Ramos (cell line): Measurements from ENCODE around the gene ARHGAP10.
"Not testable (repeated sequence)": the region's sequence is repeated elsewhere in the genome, so short reads cannot be mapped to it uniquely, and the experiment has no call there.

Source experiments
- in situ Hi-C: fragments of 300-500 bp; cut with MboI; formaldehyde crosslinking; loops from one replicate; pipeline ENCODE4 v1.14.3; 2022; ENCODE audit warnings: low sequenced_read_pairs; ENCODE audit not compliant: unreplicated experiment

Gene ARHGAP10

DNA sequence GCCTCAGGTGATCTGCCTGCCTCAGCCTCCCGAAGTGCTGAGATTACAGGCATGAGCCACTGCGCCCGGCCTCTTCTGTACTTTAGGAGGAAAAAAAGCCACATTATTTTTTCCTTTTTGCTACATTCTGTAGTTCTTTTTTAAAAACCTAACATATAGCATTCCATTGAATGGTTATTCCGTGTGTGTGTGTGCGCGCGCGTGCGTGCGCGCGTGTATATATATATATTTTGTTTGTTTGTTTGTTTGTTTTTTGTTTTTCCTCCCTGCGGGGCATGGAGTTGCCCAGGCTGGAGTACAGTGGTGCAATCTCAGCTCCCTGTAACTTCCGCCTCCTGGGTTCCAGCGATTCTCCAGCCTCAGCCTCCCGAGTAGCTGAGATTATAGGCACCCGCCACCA, 59.5 kb downstream of the ARHGAP10 start:
- in situ Hi-C loops, result no loop called here

DNA sequence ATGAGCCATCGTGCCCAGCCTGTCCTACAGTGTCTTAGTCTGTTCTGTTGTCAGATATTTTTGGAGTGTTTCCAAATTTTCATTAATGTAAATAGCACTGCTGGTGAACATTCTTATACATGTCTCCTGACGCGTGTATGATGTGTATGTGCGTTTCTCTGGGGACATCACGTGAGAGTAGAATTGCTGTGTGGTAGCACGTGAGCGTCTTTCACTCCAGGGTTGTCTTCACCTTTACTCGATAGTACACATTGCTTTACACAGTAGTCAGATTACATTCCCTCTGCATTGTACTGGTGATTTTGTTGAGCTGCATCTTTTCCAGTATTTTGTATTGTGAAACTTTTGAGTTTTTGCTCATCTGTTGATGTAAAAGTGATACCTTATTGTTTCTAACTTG, 60.0 kb downstream of the ARHGAP10 start:
- in situ Hi-C loops, result no loop called here

DNA sequence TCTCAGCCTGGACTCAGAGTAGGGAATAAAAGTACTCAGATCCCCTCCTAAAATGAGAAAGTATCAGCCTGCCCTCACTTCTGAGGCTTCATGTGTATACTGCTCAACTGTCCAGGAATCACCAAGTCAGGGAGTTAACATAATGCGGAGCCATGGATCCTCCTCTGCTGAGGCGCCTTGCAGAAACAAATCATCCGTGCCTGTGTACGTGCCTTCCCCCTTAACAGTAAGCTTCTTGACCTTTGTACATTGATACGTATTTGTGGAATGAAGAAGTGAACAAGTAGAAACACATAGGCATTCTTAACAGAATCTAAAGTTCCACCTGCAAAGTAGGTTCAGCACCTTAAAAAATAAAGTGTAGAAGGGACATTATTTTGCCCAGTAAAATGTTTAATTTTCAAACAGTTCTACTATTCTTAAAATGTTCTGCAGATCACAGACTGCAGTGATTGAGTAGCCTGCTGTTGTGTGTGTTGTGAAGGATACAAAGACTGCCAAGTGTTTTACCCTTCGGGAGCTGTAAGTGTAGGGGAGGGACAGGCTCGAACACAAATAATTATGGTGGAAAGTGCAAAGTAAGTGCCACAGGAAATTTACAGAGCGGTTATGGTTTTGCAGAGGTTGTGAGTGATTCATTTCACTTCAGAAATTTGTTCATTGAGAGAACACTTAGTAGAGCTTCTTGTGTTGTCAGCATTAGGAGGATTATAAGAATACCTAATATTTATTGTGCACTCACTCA, 61.9 kb downstream of the ARHGAP10 start:
- in situ Hi-C loops, result no loop called here

DNA sequence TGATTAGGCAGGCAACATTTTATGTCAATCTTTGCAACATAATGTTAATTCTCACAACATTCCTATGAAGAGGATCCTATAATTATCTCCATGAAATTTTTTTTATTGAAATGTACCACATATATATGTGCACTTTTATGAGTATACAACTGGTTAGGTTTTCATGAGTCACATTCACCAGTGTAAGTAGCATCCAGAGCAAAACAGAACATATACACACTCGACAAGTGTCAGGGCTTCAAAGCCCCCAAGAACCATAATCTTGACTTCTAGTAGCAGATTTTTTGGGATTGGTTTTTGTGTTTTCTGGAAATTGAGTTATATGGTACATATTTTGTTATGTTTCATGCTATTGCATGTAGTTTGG, 62.4 kb downstream of the ARHGAP10 start:
- in situ Hi-C loops, result no loop called here

DNA sequence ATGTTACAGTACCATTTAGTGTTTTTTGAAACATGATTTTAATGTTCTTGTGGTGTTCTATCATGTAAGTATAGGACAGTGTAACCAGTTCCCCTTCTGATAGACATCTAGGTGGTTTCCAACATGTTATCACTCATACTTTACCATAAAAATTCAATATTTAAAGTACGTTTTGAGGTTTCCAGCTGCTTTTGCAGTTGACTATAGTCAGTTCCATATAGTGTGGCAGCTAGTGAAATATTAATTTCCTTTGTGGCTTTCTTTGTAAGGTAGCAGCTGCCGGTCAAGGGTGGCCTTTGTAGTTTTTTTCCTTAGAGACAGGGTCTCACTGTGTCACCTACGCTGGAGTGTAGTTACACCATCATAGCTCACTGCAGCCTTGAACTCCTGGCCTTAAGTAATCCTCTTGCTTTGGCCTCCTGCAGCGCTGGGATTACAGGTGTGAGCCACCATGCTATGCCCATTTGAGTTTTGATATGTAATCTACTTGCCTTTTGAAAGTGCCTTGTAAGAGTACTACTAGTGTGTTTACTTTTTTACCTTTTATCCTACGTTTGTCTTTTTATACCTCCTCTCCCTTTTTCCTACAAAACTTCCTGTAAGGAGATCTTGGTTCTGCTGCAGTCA, 63.0 kb downstream of the ARHGAP10 start:
- in situ Hi-C loops, result no loop called here

DNA sequence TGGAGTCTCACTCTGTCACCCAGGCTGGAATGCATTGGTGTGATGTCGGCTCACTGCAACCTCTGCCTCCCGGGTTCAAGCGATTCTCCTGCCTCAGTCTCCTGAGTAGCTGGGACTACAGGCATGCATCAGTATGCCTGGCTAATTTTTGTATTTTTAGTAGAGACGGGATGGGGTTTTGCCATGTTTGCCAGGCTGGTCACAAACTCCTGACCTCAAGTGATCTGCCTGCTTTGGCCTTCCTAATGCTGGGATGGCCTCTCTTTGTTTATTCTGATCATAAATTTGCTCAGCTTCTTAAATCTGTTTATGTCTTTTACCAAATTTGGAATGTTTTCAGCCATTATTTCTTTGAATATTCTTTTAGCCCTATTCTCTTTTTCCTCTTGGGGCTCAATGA, 67.2 kb downstream of the ARHGAP10 start:
- in situ Hi-C loops, result not testable (repeated sequence)

DNA sequence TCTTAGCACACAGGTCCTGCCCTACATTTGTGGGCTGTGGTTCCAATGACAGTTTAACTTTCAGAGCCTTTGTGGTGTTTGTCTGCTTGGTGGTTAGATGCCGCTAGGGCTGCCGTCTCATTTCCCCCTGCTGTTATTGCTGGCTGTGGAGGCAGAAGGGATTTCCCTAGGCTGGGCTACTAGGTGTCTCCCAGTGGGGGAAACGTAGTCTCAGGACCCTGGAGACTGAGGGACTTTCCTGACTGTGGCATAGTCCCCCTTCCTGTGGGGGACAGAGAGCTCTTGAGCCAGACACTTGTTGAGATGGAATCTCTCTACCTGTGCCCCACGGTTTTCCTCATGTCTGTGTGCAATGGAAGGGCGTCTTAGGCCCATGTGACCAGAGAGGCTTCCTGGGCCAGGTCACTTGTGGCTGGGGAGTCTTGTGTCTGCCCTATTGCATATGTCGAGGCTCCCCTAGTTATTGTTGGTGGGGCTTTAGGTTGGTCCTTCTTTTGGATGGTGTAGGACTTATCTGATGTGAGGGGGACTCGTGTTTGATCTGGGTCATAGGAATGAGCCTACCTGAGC, 68.2 kb downstream of the ARHGAP10 start:
- in situ Hi-C loops, result no loop called here

DNA sequence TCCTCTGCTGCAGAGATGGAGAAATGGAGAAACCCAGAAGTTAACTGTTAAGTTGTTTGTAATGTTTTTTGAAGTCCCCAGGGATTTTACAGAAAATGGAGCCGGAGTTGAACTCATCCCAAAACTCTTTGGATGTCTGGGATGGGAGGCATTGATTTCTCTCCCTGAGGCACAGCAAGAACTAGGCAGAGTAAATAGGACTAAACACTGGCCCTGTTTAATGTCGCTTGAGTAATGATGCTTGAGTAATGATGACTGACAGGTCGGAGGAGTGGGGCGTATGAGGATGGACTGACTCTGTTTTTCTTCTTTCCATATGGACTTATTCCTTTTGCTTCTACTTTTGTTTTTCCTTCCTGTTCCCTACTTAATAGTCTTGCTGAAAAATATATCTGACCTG, 69.9 kb downstream of the ARHGAP10 start:
- in situ Hi-C loops, result no loop called here

DNA sequence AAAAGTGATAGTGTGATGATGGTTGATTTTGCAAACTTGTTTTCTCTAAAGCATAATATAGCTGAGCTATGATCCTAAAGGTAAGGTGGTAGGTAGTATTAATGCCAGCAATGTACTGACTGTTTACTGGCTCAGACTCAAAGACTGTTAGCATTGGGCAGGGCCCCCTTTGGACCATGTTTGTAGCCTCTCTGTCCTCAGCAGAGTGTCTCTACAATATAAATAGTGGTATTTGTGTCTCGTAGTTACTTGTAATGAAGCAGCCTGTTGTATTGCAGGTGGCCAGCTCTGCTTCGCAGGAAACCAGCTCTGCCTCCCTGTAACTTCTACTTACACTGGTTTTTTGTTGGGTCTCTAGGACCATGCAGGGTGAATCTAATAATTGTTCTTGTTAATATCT, 70.5 kb downstream of the ARHGAP10 start:
- in situ Hi-C loops, result no loop called here

DNA sequence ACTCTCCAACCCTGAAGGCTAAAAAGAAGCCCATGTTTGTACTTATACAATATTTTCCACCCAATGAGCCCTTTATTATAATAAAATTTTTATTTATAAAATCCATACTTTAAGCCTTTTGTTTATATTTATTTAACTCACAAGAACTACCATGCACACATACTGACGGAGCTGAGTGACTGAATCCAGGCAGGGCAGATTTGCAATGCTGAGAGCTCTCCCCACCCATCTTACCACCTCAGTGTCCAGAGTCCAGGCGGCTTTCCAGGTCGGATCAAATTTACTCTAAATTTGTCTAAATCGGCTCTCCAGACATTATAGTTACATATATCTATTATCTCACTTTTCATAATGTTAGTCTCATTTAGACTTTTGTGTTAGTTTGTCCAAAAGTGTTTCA, 74.1 kb downstream of the ARHGAP10 start:
- in situ Hi-C loops, result no loop called here

DNA sequence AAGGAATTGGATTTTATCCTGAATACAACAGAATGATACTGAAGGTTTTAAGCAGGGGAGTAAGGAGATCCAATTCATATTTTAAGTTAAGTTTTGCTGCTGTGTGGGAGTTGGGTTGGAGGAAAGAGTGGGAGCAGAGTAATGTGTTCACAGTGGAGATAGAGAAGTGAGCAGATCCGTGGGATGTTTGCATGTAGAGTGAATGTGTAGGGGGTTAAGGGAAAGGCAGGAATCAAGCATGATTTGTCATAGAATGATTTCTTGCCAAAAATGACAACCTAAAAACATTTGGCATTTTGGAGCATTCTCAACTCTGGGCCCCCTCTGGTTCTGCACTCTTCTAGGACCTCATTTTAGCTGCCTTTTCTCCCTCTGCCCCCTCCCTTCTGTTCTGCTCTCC, 76.6 kb downstream of the ARHGAP10 start:
- in situ Hi-C loops, result no loop called here

DNA sequence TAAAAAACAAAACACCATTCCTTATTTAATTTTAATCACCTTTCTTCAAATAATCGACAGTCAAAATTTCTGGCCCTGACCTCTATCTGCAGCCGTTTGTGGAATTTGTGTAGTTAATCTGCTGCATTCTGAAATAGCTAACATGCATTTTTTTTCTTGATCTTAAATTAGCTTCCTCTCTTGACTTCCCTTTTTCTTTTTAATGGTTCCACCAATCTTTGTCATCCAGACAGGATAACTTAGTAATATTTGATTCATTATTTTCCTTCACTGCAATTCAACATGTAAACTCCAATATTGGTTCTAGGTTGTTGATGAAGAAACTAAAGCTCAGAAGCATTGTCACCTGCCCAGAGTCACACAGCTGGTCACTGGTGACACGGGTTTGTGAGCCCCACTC, 77.3 kb downstream of the ARHGAP10 start:
- in situ Hi-C loops, result no loop called here

DNA sequence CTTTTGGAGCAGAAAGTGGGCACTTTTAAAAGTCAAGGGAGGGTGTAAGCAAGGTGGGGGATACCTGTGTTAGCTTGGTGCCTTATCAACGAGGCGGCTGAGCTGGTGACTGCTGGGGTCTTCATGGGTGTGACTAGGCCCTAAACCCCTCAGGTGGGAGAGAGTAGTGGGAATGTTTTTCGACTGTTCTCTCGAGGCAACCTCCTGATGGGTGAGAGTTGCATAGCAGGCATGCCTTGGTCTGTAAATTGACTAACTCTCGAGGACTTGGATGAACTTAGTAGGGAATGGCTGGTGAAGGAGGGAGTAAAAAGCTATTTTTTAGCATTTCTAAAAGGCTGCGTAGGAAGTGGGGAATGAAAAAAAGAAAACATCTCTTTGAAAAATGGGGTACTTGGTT, 80.0 kb downstream of the ARHGAP10 start:
- in situ Hi-C loops, result no loop called here

DNA sequence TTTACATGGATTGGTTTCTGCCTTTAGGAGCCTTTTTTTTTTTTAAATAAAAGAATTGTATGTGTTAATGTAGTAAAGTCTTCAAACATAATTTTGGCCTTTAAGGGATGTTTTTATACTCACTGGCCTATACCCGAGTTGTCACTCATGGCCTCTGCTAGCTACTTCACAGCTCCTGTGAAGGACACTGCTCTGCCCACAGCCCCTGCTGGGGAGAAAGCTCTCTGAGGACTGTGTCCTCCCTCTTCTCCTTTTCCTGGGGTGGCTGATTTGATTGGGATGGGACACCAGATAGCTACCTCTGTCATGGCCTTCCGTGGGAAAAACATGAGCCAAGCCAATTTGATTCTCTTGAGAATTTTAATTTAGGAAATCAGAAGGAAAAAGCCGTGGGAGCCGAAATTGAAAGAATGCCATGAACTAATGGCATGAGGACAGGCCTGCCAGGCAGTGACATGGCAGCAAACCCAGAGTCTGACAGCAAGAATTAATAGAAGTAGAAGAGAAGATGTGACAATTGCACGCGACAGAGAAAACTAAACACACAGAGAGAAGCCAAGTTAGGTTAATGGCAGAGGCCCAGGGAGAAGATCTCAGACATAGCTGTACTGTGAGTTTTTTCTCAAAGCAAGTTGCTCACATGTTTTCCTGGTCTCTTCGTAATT, 81.4 kb downstream of the ARHGAP10 start:
- in situ Hi-C loops, result no loop called here

DNA sequence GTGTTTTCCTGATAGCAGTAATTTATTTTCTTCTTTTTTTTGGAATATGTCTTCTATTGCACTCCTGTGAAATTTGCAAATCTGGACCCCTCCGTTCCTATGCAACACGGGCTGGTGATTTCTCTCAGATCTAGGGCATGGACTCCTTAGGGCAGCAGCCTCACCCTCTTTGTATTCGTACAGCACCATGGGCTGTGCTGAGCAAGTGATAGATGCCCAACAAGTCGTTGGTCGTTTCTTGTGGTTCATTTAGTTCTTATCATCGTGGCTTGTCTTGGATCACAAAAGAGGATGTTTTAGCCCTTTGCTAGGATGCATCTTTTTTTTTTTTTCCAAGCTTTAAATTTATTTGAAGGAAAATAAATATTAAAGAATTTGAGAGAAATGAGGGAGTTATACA, 82.1 kb downstream of the ARHGAP10 start:
- in situ Hi-C loops, result no loop called here

DNA sequence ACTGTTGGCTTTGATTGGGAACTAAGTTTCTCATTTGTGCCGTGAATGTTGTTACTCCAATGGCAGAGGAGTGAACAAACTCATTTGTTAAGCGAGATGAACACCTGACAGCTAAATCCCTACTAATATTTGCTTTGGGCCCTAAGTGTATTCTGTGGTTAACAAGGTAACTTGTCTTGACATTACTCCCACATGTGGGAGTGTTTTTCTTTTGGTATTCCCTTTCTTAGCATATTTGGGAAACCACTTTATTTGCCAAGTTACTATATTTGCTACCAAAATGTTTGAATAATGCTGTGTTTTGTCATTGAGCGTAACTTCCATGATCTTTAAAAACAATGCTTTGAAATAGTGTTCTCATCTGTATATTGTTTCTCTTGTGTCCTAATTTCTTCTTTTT, 82.5 kb downstream of the ARHGAP10 start:
- in situ Hi-C loops, result no loop called here

DNA sequence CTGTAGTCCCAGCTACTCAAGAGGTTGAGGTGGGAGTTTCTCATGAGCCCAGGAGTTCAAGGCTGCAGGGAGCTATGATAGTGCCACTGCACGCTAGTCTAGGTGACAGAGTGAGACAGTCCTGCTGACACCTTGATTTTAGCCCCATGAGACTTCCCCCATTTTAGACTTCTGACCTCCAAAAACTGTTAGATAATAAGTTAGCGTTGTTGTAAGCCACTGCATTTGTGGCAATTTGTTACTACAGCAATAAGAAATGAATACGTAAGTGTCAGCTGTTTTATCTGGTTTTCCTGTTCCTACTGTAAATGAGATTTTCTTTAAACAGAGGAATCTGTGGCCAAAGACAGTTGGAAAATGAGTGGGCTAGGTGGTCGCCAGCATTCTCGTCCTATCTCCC, 83.9 kb downstream of the ARHGAP10 start:
- in situ Hi-C loops, result no loop called here

DNA sequence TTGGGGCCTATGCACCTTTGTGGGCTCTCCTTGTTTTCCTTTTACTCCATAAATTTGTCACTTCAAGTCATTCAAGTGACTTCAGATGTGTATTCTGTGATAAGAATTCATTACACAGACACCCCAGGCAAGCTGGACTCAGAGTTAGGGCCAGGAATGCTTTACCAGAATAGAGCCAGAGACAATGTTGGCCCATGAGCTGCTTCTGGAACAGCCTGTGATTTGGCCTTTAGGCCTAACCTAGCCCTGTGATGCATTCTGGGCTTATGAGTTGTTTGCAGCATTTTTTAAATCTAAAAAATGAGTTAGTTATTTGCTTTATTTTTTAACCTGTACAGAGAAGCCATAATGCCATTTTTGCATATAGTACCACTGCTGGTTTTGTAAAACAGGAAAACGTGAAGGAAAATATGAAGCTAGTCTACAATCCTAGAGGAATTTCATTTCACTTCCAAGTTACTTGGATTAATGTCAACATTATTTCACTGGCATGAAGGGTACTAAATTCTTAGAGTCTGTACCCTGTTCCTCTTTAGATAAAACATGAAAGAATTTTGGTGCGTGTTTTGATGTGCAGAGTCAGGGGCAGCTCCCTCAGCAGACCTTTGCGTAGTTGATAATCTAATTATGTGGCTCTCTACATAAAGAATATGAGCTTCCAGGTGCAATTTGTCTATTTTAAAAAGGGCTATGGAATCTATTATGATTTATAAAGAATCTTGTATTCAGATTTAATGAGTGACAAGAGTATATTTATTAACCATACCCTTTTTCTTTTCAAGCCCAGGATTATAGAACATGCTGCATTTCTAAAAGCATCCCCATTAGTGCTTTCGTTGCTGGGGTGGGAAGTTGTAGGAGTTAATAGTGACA, 84.7 kb downstream of the ARHGAP10 start:
- in situ Hi-C loops, result no loop called here

DNA sequence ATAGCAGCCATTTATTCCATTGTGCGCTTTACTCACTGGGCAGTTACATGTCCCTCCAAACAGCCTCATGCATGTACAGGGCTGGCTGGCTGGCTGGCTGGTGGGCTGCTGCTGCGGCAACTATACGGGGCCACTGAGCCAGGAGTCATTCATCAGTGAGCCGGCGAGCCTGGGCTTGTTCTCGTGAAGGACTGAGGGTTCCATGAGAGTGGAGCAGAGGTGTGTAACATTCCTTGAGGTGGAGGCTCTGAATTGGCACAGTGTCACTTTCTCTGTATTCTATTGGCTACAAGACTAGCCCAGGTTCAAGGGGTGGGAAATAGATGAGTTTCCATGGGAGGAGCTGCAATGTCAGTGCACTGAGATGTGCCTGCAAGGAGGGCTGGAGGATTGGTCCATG, 89.1 kb downstream of the ARHGAP10 start:
- in situ Hi-C loops, result no loop called here

DNA sequence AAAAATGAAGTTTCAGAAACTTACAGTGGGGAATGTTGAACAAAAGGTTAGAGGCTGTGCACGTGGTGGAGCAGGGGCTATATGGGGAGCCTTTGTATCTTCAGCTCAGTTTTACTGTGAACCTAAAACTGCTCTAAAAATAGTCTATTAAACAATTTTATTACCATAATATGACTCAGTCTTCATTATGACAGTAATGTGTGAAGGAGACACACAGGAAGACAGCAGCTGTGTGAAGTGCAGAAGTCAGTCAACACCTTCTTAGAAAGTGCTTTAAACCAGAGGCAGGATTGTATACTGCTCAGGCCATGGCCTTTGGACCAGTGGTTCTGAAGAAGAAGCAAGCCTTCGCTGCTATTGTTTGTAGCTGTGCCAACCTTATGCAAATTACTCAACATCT, 89.7 kb downstream of the ARHGAP10 start:
- in situ Hi-C loops, result no loop called here
